ENCODE measurements around the gene VSIG8. TPM values are rescaled to one million over a fixed set of nuclear protein-coding genes. Genes with fewer than 3 reads are reported as not detected.

VSIG8 gene
- polyA plus RNA-seq, 3 donors: 0.36 to 0.93 (median 0.42) TPM

GRCh38 chr1:159889202-159889601 is 26.7 kb upstream of the VSIG8 start:
- no peak for DNase-seq (ENCODE audit: low read depth in 3 of 3, low spot score in 2 of 3)

DNA sequence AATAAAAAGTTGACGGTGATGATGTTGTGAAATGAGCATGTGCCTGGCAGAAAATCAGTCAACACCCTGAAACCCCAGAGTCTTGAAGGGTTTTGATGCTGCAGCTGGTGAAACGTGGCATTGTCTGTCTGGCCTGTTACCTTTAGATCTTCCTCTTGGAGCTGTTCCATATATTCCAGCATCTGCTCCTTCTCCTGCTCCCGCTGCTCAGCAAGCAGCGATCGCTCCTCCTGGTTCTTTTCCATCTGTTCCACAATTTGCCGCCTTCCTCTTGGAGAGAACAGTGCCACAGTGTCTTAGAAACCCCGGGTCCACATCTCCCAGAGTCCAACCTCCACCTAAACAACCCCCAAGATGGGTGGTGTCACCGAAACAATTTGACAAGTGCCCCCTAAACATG is 21.8 kb upstream of the VSIG8 start:
- no peak for DNase-seq (ENCODE audit: low read depth in 3 of 3, low spot score in 2 of 3)

GRCh38 chr1:159883134-159883533 is 20.7 kb upstream of the VSIG8 start:
- no peak for DNase-seq (ENCODE audit: low read depth in 3 of 3, low spot score in 2 of 3)

DNA sequence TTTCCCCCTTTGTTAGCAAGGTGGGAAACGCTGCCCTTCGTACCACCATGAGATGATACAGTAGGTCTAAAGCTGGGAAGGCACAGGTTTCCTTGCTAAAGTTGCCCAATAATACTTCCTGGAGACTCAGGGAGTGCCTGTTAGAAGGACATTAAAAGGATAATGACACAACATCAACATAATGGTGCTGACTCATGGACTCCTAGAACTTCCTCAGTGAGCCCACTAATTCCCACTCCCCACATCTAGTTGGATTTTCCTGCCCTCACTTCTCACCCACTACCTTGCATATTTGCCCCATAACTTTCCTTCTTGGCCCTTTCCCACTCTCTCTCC is 20.0 kb upstream of the VSIG8 start:
- no peak for DNase-seq (ENCODE audit: low read depth in 3 of 3, low spot score in 2 of 3)

DNA sequence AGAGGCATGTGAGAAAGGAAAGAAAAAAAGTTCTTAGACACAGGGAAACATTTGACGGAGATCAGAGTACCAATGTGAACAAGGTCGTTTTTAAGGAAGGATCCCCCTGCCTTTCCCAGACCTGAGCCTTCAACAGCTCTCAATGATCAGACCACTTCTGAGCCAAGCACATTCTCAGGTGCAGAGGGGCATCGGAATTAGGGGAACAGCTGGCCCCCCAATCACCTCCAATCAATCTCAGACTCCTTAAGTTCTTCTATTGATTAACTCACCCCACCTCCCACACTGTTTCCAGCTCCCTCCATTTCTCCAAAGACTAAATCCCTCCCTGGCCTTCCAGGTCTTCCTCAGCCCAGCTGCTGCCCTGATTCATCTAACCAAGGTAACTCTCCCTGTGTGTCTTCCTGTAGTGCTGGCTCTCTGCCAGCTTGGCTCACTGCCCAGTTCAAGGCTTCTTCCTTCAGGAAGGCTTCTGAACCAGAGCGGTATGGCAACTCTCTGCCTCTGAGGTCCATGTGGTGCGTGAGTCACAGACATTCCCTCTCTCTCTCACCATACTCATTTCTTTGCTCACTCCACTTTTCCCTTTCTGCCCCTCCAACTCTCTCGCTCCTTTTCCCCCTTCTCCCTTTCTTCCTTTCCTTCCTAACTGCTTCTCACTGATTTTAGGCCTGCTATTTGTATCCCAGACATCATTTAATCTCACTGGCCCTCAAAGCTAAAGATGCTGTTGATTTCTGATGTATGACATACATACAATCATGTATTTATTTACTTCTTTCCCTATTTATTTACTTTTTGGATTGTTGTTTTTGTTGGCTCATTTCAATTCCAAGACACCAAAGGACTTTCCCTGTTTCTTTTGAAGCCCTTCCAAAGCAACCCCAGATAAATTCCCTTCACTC is 19.4 kb upstream of the VSIG8 start:
- DNase-seq (ENCODE audit: low read depth in 3 of 3, low spot score in 2 of 3): no peak

GRCh38 chr1:159880430-159880829 is 18.0 kb upstream of the VSIG8 start:
- no peak for DNase-seq (ENCODE audit: low read depth in 3 of 3, low spot score in 2 of 3)

DNA sequence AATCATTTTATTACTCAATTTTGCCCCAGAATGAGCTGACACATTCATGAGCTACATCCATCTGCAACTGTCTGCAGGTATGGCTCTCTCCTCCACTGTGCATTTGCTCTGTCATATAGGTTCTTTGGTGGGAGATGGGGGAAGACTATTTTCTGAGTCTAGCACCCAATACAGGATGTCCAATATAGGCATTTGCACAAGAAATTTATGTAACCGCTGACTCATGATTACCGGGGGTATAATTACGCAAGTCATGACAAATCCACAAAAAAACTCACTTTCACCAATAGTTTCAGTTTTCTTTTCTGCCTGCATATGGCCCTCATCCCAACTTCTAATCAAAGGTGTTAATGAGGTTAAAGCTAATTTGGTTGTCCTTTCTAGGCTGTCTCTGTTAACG is 17.5 kb upstream of the VSIG8 start:
- DNase-seq (ENCODE audit: low read depth in 3 of 3, low spot score in 2 of 3): no peak

DNA sequence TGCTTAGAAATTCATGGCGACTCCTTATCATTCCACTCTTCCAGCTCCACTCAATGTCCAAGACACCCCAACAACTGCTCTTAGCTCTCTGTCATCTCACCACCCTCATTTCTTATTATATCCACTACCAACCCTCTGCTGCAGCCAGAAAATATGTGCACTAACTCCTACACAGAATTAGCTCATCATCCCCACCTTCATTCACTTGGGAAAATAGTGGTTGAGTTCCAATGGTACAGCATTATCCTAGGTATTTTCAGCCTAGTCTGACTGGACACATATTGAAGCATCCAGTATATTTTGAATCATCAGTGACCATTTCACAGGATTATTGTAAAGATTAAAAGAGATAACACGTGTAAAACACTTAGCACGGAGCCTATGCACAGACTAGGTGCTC is 16.7 kb upstream of the VSIG8 start:
- no peak for DNase-seq (ENCODE audit: low read depth in 3 of 3, low spot score in 2 of 3)

GRCh38 chr1:159877695-159878444 is 15.4 kb upstream of the VSIG8 start:
- DNase-seq (ENCODE audit: low read depth in 3 of 3, low spot score in 2 of 3): no peak

DNA sequence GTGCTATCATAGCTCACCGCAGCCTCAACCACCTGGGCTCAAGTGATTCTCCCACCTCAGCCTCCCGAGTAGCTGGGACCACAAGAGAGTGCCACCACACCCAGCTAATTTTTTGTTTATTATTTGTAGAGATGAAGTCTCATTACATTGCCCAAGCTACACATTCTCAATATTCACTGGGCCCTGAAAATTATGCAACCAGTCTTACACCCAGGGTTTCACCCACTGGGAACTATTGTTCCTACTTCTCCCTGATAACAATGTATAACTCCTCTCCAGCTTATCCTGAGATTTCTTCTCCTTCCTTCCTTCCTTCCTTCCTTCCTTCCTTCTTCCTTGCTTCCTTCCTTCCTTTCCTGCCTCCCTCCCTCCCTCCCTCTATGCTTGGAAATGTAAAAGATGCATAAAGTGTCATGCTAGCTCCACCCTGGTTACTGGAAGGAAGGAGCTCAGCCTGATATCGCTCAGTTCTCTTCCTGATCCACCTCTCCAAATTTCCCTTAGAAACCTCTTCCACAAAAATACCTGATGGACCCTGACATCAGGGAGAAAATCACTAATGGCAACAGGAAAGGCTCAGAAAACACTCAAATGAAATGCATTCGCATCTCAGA is 11.2 kb upstream of the VSIG8 start:
- DNase-seq (ENCODE audit: low read depth in 3 of 3, low spot score in 2 of 3): no peak

GRCh38 chr1:159872891-159873290 is 10.4 kb upstream of the VSIG8 start:
- no peak for DNase-seq (ENCODE audit: low read depth in 3 of 3, low spot score in 2 of 3)

- DNase-seq (ENCODE audit: low read depth in 3 of 3, low spot score in 2 of 3): no peak
Observed at GRCh38 chr1:159870704-159871103, 8.2 kb upstream of the VSIG8 start.

GRCh38 chr1:159869607-159870006 is 7.2 kb upstream of the VSIG8 start:
- no peak for DNase-seq (ENCODE audit: low read depth in 3 of 3, low spot score in 2 of 3)

- no peak for DNase-seq (ENCODE audit: low read depth in 3 of 3, low spot score in 2 of 3)
Observed at GRCh38 chr1:159869173-159869572, 6.7 kb upstream of the VSIG8 start.

DNA sequence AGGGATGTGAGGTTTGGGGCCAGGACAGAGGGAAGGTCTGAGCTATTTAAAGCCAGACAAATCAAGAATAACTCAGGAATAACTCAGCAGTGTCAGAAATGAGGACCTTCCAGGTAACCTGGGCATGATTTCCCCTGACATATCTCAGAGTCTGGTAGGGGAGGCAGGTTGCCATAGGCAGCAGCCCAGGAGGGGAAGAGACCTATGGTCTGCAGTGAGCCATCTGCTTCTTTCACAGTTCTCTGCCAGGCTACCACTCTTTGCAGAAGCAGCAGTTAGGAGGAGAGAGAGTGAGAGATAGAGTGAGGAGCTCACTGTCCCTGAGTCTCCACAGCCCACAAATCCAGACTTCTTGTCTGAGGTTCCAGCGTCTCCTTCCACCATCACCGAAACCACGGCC is 6.3 kb upstream of the VSIG8 start:
- DNase-seq (ENCODE audit: low read depth in 3 of 3, low spot score in 2 of 3): no peak

GRCh38 chr1:159867664-159868026 is 5.2 kb upstream of the VSIG8 start:
- peak in 2 of 3 donors; percentile 61 to 71 for DNase-seq (ENCODE audit: low read depth in 3 of 3, low spot score in 2 of 3)

GRCh38 chr1:159866905-159867663 is 4.6 kb upstream of the VSIG8 start:
- no peak for DNase-seq (ENCODE audit: low read depth in 3 of 3, low spot score in 2 of 3)

DNA sequence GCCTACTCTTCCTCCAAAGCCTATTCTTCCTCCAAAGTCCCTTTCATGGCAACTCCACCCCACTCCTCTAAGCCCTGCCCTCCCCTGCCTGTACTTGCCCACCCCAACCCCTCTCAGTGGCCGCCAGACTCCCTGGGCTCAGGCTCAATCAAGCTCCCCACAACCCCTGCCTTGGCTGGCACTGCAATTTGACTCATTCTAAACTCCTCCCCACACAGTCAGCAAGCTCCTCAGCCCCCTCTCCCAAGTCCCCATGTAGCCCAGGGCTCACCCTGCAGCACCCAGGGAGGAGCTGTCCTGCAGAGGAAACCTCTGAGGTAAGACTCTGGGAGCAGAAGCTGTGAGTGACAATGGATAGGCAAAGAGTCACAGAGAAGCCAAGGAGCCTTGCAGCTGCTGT is 3.6 kb upstream of the VSIG8 start:
- DNase-seq (ENCODE audit: low read depth in 3 of 3, low spot score in 2 of 3): no peak

GRCh38 chr1:159864262-159864661 is 1.8 kb upstream of the VSIG8 start:
- no peak for DNase-seq (ENCODE audit: low read depth in 3 of 3, low spot score in 2 of 3)

GRCh38 chr1:159862031-159862430 is 426 bp downstream of the VSIG8 start:
- DNase-seq (ENCODE audit: low read depth in 3 of 3, low spot score in 2 of 3): no peak

- no peak for DNase-seq (ENCODE audit: low read depth in 3 of 3, low spot score in 2 of 3)
Observed at GRCh38 chr1:159861218-159861617, 1.2 kb downstream of the VSIG8 start.
